Right renal pelvis (tissue), 4 donors: ENCODE results near the gene DNAJC2. TPM values are rescaled to one million over a fixed set of nuclear protein-coding genes. Genes with fewer than 3 reads are reported as not detected.
"Not testable (repeated sequence)": the region's sequence is repeated elsewhere in the genome, so short reads cannot be mapped to it uniquely, and the experiment has no call there.

Experiments used
- DNase-seq, 4 donors: peaks; one replicate each; pipeline ENCODE4 v3.0.0-alpha.2; 2013; ENCODE audit warnings: low read depth in 4 of 4, low spot score in 3 of 4, missing footprints in 1 of 4
- polyA plus RNA-seq, 4 donors: library from polyadenylated mRNA; unstranded; fragments of 120-200 nt; gene quantifications; one replicate each; pipeline ENCODE4 v1.2.1, GENCODE V29; 2013; ENCODE audit not compliant: insufficient read length in 4 of 4

DNAJC2 gene
- polyA plus RNA-seq, 4 donors: 41.1 to 52.6 (median 48.1) TPM

DNA sequence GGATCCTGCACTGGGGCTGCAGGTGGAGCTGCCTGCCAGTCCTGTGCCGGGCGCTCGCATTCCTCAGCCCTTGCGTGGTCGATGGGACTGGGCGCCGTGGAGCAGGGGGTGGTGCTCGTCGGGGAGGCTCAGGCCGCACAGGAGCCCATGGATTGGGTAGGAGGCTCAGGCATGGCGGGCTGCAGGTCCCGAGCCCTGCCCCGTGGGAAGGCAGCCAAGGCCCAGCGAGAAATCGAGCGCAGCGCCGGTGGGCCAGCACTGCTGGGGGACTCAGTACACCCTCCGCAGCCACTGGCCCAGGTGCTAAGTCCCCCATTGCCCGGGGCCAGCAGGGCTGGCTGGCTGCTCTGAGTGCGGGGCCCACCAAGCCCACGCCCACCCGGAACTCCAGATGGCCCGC, 69.7 kb downstream of the DNAJC2 start:
- not testable (repeated sequence) for DNase-seq

DNA sequence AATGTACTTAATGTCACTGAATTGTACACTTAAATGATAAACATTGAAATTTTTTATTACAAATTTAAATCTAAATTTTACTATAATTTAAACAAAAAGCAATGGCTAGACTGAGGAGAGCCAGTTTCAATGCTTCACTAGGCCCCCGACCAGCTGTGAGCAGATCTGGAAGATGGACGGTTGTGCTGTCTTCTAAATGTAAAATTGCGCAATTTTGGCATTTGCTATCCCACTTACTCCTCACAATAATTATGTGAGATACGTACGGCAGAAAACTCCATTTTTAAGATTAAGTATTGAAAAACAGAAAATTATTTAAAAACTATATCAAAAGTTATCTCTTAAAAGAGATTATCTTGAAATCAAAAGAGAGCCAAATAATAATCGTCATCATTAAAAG, 71.2 kb downstream of the DNAJC2 start:
- not testable (repeated sequence) for DNase-seq

DNA sequence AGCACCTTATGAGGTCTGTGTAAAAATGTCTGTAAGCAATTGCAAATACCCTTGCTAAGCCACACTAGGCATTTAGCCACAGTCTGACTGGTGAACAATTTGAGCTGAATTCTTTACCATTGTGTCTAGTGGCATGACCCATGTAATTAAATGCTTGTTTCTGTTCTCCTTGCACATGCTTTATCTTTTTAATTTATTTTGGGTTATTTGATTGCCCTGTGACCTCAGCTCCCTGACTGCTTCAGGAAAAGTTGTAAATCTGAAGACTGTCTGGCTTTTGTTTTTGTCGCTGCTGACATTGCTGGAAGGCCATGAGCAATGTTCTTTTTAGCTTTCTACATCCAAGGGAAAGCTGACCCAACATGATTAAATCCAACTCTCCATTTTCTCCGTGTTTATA, 78.3 kb downstream of the DNAJC2 start:
- DNase-seq: not testable (repeated sequence)

DNA sequence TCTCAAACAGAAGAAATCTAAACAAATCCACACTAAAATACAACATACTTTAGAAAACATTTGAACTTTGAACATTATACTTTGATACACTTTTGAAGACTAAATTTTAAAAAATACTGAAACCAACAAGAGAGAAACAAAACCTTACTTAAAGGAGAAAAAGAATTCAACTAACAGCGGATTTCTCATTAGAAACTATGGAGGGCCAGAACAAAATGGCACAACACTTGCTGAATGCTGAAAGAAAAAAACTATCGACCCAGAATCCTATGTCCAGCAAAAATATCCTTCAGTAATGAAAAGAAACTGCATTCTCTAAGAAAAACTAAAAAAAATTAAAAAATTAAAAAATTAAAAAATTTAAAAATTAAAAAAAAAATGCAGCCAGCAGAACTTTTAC, 80.5 kb downstream of the DNAJC2 start:
- DNase-seq: not testable (repeated sequence)

Other genes with a start within 250 kb of the DNAJC2 start
- gene NAPEPLD, start 195.7 kb downstream of the DNAJC2 start, polyA plus RNA-seq: 10 to 100 TPM; 31.2 to 47.6 (median 40.0) TPM
- 100 to 1,000 TPM; 101 to 113 (median 104) TPM for gene PMPCB, start 47.3 kb downstream of the DNAJC2 start, polyA plus RNA-seq
- 100 to 1,000 TPM; 112 to 120 (median 116) TPM for gene PSMC2, start 2.9 kb upstream of the DNAJC2 start, polyA plus RNA-seq
- gene SLC26A5, start 101.4 kb upstream of the DNAJC2 start, polyA plus RNA-seq: under 1 TPM in 3 of 4 donors, not detected in 1; 0.08 to 0.17 (median 0.17) TPM